Measurements from ENCODE around the gene APOL6.

APOL6 gene

DNA sequence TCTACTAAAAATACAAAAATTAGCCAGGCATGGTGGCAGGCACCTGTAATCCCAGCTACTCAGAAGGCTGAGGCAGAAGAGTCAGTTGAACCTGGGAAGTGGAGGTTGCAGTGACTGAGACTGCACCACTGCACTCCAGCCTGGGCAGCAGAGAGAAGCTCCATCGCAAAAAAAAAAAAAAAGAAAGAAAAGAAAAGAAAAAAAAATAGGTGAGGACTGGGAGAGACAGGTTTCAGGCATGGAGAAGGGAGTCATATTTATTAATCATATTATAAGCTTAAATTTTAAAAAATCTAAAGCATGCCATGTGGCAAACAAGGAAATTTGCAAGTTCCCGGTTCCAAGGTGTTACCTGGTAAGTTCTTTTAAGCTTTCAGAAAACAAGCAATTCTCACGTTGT is 69.3 kb downstream of the APOL6 start, which contains the start of gene APOL5:
Gene APOL5 (plus strand): TSS at position 301 of the 400 bp plus-strand sequence. CDS start 0 bp downstream, at position 301.
- H3K27ac ChIP-seq: no peak within 1 kb of the TSS
- TF ChIP-seq, protein P1, sequence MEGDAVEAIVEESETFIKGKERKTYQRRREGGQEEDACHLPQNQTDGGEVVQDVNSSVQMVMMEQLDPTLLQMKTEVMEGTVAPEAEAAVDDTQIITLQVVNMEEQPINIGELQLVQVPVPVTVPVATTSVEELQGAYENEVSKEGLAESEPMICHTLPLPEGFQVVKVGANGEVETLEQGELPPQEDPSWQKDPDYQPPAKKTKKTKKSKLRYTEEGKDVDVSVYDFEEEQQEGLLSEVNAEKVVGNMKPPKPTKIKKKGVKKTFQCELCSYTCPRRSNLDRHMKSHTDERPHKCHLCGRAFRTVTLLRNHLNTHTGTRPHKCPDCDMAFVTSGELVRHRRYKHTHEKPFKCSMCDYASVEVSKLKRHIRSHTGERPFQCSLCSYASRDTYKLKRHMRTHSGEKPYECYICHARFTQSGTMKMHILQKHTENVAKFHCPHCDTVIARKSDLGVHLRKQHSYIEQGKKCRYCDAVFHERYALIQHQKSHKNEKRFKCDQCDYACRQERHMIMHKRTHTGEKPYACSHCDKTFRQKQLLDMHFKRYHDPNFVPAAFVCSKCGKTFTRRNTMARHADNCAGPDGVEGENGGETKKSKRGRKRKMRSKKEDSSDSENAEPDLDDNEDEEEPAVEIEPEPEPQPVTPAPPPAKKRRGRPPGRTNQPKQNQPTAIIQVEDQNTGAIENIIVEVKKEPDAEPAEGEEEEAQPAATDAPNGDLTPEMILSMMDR (conservative IDR thresholded peaks at IDR 0.05; ENCODE audit: low read depth): no peak
- POLR2A ChIA-PET (ENCODE audit: low non-redundant PET): no interaction called here
- DNase-seq (ENCODE audit: low spot score): no peak
- CTCF ChIA-PET: no interaction called here

Measured in RWPE1 (cell line).